ENCODE measurements around the gene MT1B. TPM values are rescaled to one million over a fixed set of nuclear protein-coding genes. Genes with fewer than 3 reads are reported as not detected.

The MT1B gene
- total and polyA plus RNA-seq, 2 of the 13 experiments (the other 11 are each of a cell fraction or from before 2014, with no cell fraction given): 0.89 TPM; not detected in 1

DNA sequence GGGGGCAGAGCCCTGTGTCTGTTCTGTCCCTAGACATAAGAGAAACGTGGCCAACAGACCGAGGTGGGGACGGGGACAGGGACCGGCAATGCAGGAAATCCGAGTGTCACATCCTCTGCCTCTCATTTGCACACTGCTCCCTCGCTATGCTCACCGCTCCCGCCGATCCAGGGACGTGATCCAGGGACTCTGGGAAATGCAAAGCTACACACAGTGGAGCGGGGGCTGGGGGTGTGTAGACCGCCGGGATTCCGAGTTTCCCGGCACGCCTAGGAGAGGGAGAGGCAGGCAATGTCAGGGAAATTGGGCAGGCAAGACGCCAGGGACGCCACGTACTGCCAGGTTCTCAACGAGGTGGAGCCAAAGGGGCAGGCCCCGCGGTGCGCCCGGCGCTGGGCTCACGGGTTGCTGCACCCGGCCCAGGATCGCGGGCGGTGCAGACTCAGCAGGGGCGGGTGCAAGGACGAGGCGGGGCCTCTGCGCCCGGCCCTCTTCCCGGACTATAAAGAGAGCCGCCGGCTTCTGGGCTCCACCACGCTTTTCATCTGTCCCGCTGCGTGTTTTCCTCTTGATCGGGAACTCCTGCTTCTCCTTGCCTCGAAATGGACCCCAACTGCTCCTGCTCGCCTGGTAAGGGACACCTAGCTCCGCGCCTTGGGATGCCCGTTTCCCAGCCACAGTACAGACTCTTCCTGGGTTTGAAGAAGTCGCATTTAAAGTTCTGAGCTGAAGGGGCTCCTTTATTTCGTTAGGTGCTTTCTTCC lies 30.4 kb downstream of the MT1B start, which contains the start of gene MT1X (continued):
- TF ChIP-seq, protein P1, sequence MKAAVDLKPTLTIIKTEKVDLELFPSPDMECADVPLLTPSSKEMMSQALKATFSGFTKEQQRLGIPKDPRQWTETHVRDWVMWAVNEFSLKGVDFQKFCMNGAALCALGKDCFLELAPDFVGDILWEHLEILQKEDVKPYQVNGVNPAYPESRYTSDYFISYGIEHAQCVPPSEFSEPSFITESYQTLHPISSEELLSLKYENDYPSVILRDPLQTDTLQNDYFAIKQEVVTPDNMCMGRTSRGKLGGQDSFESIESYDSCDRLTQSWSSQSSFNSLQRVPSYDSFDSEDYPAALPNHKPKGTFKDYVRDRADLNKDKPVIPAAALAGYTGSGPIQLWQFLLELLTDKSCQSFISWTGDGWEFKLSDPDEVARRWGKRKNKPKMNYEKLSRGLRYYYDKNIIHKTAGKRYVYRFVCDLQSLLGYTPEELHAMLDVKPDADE (CRISPR knock-in tag; IDR thresholded peaks at IDR 0.05): no peak
- TF ChIP-seq MAZ (IDR thresholded peaks at IDR 0.05; ENCODE audit: borderline replicate concordance, low read depth, low read length) (peak; percentile 60; the same call in 1 of the 2 replicates), MAZ (CRISPR knock-in tag; IDR thresholded peaks at IDR 0.05; ENCODE audit: low read depth) (peak; percentile 43; the same call in 1 of the 2 replicates), MEIS1 (CRISPR knock-in tag; IDR thresholded peaks at IDR 0.05; ENCODE audit: borderline replicate concordance) (no peak), AGO1 (IDR thresholded peaks at IDR 0.05; ENCODE audit: low read depth, low read length, poor library complexity, severe bottlenecking) (no peak), SIN3B (IDR thresholded peaks at IDR 0.05; ENCODE audit: low read length) (no peak), ZNF850 (CRISPR knock-in tag; conservative IDR thresholded peaks at IDR 0.05) (no peak), CHCHD3 (CRISPR knock-in tag; IDR thresholded peaks at IDR 0.05) (peak; percentile 81), ZNF644 (CRISPR knock-in tag; IDR thresholded peaks at IDR 0.05; ENCODE audit: low read depth) (no peak), ZFP62 (CRISPR knock-in tag; IDR thresholded peaks at IDR 0.05) (no peak), BHLHE40 (IDR thresholded peaks at IDR 0.05; ENCODE audit: low read length) (peak; percentile 37; the same call in 1 of the 2 replicates), ZBTB20 (CRISPR knock-in tag; IDR thresholded peaks at IDR 0.05; ENCODE audit: borderline replicate concordance, low read depth) (no peak), ZNF343 (CRISPR knock-in tag; IDR thresholded peaks at IDR 0.05) (no peak), ZC3H4 (CRISPR knock-in tag; IDR thresholded peaks at IDR 0.05; ENCODE audit: borderline replicate concordance) (no peak), GATAD1 (CRISPR knock-in tag; IDR thresholded peaks at IDR 0.05) (no peak), ZFYVE20 (CRISPR knock-in tag; IDR thresholded peaks at IDR 0.05; ENCODE audit: borderline replicate concordance, low read depth) (no peak), ZZZ3 (CRISPR knock-in tag; IDR thresholded peaks at IDR 0.05; ENCODE audit: borderline replicate concordance) (no peak), ZNF841 (CRISPR knock-in tag; IDR thresholded peaks at IDR 0.05; ENCODE audit: borderline replicate concordance) (no peak), HCFC1 (IDR thresholded peaks at IDR 0.05; ENCODE audit: low read depth, low read length) (no peak)
- TF ChIP-seq, protein P2, sequence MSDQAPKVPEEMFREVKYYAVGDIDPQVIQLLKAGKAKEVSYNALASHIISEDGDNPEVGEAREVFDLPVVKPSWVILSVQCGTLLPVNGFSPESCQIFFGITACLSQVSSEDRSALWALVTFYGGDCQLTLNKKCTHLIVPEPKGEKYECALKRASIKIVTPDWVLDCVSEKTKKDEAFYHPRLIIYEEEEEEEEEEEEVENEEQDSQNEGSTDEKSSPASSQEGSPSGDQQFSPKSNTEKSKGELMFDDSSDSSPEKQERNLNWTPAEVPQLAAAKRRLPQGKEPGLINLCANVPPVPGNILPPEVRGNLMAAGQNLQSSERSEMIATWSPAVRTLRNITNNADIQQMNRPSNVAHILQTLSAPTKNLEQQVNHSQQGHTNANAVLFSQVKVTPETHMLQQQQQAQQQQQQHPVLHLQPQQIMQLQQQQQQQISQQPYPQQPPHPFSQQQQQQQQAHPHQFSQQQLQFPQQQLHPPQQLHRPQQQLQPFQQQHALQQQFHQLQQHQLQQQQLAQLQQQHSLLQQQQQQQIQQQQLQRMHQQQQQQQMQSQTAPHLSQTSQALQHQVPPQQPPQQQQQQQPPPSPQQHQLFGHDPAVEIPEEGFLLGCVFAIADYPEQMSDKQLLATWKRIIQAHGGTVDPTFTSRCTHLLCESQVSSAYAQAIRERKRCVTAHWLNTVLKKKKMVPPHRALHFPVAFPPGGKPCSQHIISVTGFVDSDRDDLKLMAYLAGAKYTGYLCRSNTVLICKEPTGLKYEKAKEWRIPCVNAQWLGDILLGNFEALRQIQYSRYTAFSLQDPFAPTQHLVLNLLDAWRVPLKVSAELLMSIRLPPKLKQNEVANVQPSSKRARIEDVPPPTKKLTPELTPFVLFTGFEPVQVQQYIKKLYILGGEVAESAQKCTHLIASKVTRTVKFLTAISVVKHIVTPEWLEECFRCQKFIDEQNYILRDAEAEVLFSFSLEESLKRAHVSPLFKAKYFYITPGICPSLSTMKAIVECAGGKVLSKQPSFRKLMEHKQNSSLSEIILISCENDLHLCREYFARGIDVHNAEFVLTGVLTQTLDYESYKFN (CRISPR knock-in tag; conservative IDR thresholded peaks at IDR 0.05): no peak
- TF ChIP-seq, protein P3, sequence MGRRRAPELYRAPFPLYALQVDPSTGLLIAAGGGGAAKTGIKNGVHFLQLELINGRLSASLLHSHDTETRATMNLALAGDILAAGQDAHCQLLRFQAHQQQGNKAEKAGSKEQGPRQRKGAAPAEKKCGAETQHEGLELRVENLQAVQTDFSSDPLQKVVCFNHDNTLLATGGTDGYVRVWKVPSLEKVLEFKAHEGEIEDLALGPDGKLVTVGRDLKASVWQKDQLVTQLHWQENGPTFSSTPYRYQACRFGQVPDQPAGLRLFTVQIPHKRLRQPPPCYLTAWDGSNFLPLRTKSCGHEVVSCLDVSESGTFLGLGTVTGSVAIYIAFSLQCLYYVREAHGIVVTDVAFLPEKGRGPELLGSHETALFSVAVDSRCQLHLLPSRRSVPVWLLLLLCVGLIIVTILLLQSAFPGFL (CRISPR knock-in tag; IDR thresholded peaks at IDR 0.05): no peak
- TF ChIP-seq, protein P4, sequence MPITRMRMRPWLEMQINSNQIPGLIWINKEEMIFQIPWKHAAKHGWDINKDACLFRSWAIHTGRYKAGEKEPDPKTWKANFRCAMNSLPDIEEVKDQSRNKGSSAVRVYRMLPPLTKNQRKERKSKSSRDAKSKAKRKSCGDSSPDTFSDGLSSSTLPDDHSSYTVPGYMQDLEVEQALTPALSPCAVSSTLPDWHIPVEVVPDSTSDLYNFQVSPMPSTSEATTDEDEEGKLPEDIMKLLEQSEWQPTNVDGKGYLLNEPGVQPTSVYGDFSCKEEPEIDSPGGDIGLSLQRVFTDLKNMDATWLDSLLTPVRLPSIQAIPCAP (CRISPR knock-in tag; IDR thresholded peaks at IDR 0.05; ENCODE audit: low read depth): 0 out of 2 replicates have a peak, but pooled peaks have one; percentile 24
